GM21723 (cell line): ENCODE measurements around the gene SVIL.
"Not testable (repeated sequence)": the region's sequence is repeated elsewhere in the genome, so short reads cannot be mapped to it uniquely, and the experiment has no call there.

Source experiments
- ATAC-seq: cut with Tn5 transposase; IDR thresholded peaks from one replicate; pipeline ENCODE4 v1.9.1; 2021; ENCODE audit warnings: mild to moderate bottlenecking, moderate library complexity; ENCODE audit not compliant: unreplicated experiment

SVIL gene

GRCh38 chr10:29522061-29522855 lies 112.5 kb downstream of the SVIL start:
- ATAC-seq = no peak

GRCh38 chr10:29519659-29520058 lies 115.1 kb downstream of the SVIL start:
- no peak for ATAC-seq

- no peak for ATAC-seq
Measured at GRCh38 chr10:29517352-29517923, 117.3 kb downstream of the SVIL start.

- ATAC-seq = not testable (repeated sequence)
Measured at GRCh38 chr10:29516309-29516932, 118.3 kb downstream of the SVIL start.

- not testable (repeated sequence) for ATAC-seq
Measured at GRCh38 chr10:29515879-29516278, 118.9 kb downstream of the SVIL start.

- not testable (repeated sequence) for ATAC-seq
Measured at GRCh38 chr10:29515104-29515503, 119.7 kb downstream of the SVIL start.

GRCh38 chr10:29514306-29514705 lies 120.5 kb downstream of the SVIL start:
- ATAC-seq = no peak

GRCh38 chr10:29512425-29512974 lies 122.3 kb downstream of the SVIL start:
- ATAC-seq = no peak

GRCh38 chr10:29511806-29512205 lies 123.0 kb downstream of the SVIL start:
- ATAC-seq = not testable (repeated sequence)

GRCh38 chr10:29510483-29511157 lies 124.2 kb downstream of the SVIL start:
- not testable (repeated sequence) for ATAC-seq

GRCh38 chr10:29508554-29509244 lies 126.1 kb downstream of the SVIL start:
- no peak for ATAC-seq

GRCh38 chr10:29507750-29508149 lies 127.0 kb downstream of the SVIL start:
- ATAC-seq = not testable (repeated sequence)

- not testable (repeated sequence) for ATAC-seq
Measured at GRCh38 chr10:29506324-29506921, 128.3 kb downstream of the SVIL start.

- no peak for ATAC-seq
Measured at GRCh38 chr10:29502351-29502750, 132.4 kb downstream of the SVIL start.

GRCh38 chr10:29501692-29502091 lies 133.1 kb downstream of the SVIL start:
- ATAC-seq = no peak

- ATAC-seq = no peak
Measured at GRCh38 chr10:29499993-29500537, 134.7 kb downstream of the SVIL start.

- ATAC-seq = no peak
Measured at GRCh38 chr10:29496341-29497162, 138.2 kb downstream of the SVIL start.

- ATAC-seq = no peak
Measured at GRCh38 chr10:29495366-29495765, 139.4 kb downstream of the SVIL start.

GRCh38 chr10:29493697-29494096 lies 141.1 kb downstream of the SVIL start:
- no peak for ATAC-seq
